H1 (cell line): ENCODE data around the gene TTLL5. TPM values are rescaled to one million over a fixed set of nuclear protein-coding genes. Genes with fewer than 3 reads are reported as not detected.

Source experiments
- CTCF ChIA-PET: fragments of 300-600 bp; sonication (Branson Sonifier 250); formaldehyde crosslinking; loops from one replicate; lab custom pipeline; 2021; ENCODE audit not compliant: partially characterized antibody; lab: Charles Lee
- POLR2A ChIA-PET: fragments of 300-600 bp; sonication (Branson Sonifier 250); formaldehyde crosslinking; loops from one replicate; lab custom pipeline; 2021; ENCODE audit warnings: inconsistent platforms; ENCODE audit not compliant: partially characterized antibody; lab: Charles Lee
- DNase-seq, 2 experiments: peaks; one replicate each; pipeline versions ENCODE4 v3.0.0 to v3.0.0-alpha.2; 2010 to 2022; ENCODE audit warnings: low spot score in 2 of 2, low read depth in 1 of 2, mixed read lengths in 1 of 2
- FAIRE-seq: peaks from 2 replicates; lab custom pipeline; 2011; peaks lifted over from hg19 to GRCh38; lab: Jason Lieb, UNC
- H2AFZ ChIP-seq: 2 replicates; pipeline ENCODE4 v1.8.1; 2012; ENCODE audit warnings: low read length, inconsistent platforms
- H2AK5ac ChIP-seq: 2 replicates; pipeline ENCODE4 v1.6.1; 2013; ENCODE audit warnings: low read depth, low read length
- H2BK120ac ChIP-seq: replicated peaks from 2 replicates; pipeline ENCODE3; 2013; ENCODE audit warnings: low read depth, low read length, inconsistent platforms
- H2BK12ac ChIP-seq: 2 replicates; pipeline ENCODE4 v1.6.1; 2013; ENCODE audit warnings: low read depth, low read length
- H2BK15ac ChIP-seq: 2 replicates; pipeline ENCODE4 v1.6.1; 2013; ENCODE audit warnings: low read length
- H2BK20ac ChIP-seq: 2 replicates; pipeline ENCODE4 v1.6.1; 2013; ENCODE audit warnings: low read length
- H2BK5ac ChIP-seq: 2 replicates; pipeline ENCODE4 v1.6.1; 2013; ENCODE audit warnings: low read depth, low read length
- H3K14ac ChIP-seq: 2 replicates; pipeline ENCODE4 v1.6.1; 2013; ENCODE audit warnings: inconsistent platforms; ENCODE audit not compliant: insufficient read length
- H3K18ac ChIP-seq: 2 replicates; pipeline ENCODE4 v1.6.1; 2013; ENCODE audit warnings: low read length; ENCODE audit errors: extremely low read depth
- H3K23ac ChIP-seq: 2 replicates; pipeline ENCODE4 v1.6.1; 2013; ENCODE audit warnings: inconsistent platforms; ENCODE audit not compliant: insufficient read length
- H3K23me2 ChIP-seq: 2 replicates; pipeline ENCODE4 v1.6.1; 2013; ENCODE audit warnings: low read depth, low read length
- H3K27ac ChIP-seq: 2 replicates; pipeline ENCODE4 v1.6.1; 2011; ENCODE audit warnings: low read depth, low read length, inconsistent platforms
- H3K27me3 ChIP-seq, 4 experiments: replicated peaks in 1 of 4; 1 replicate in 1 of 4; 2 replicates in 3 of 4; pipeline versions ENCODE4 v1.6.1 to v1.8.1; 2011 to 2013; ENCODE audit warnings: low read length in 3 of 4, mild to moderate bottlenecking in 3 of 4, inconsistent platforms in 2 of 4, mixed read lengths in 2 of 4, moderate library complexity in 1 of 4; ENCODE audit not compliant: control insufficient read depth in 3 of 4, insufficient read depth in 3 of 4; ENCODE audit errors: extremely low read depth in 1 of 4
- H3K36me3 ChIP-seq, 4 experiments: 2 replicates each; pipeline versions ENCODE4 v1.6.1 to v1.8.1; 2011 to 2013; ENCODE audit warnings: mild to moderate bottlenecking in 4 of 4, low read length in 3 of 4, moderate library complexity in 2 of 4, control low read depth in 1 of 4, inconsistent platforms in 1 of 4; ENCODE audit not compliant: insufficient read depth in 4 of 4, control insufficient read depth in 2 of 4
- H3K4ac ChIP-seq: replicated peaks from 2 replicates; pipeline ENCODE3; 2013; ENCODE audit warnings: low read length, low read depth, mixed read lengths, inconsistent platforms; ENCODE audit not compliant: insufficient read length
- H3K4me1 ChIP-seq, 4 experiments: replicated peaks in 1 of 4; 1 replicate in 1 of 4; 2 replicates in 3 of 4; pipeline versions ENCODE4 v1.6.1 to v1.8.1; 2011 to 2013; ENCODE audit warnings: low read length in 3 of 4, inconsistent platforms in 2 of 4, mixed read lengths in 1 of 4; ENCODE audit not compliant: insufficient read depth in 4 of 4, control insufficient read depth in 3 of 4
- H3K4me2 ChIP-seq, 2 experiments: 2 replicates each; pipeline versions ENCODE4 v1.6.1 to v1.8.1; 2011 to 2013; ENCODE audit warnings: low read depth in 2 of 2, low read length in 2 of 2, control low read depth in 1 of 2, inconsistent platforms in 1 of 2, mild to moderate bottlenecking in 1 of 2; ENCODE audit not compliant: insufficient read depth in 1 of 2
- H3K4me3 ChIP-seq, 4 experiments: fragments of 200-600, 300-600 bp in 1 of 4; sonication (generic), shearing (Covaris generic), sonication (Bioruptor Twin) in 1 of 4; 2 replicates each; pipeline versions ENCODE4 v1.5.1 to v1.8.1; 2011 to 2016; ENCODE audit warnings: low read length in 4 of 4, low read depth in 3 of 4, control low read depth in 2 of 4, inconsistent platforms in 2 of 4, mild to moderate bottlenecking in 2 of 4, mixed read lengths in 1 of 4, moderate library complexity in 1 of 4; ENCODE audit not compliant: insufficient read depth in 2 of 4; ENCODE audit errors: extremely low read depth in 1 of 4
- H3K56ac ChIP-seq: replicated peaks from 2 replicates; pipeline ENCODE3; 2013; ENCODE audit warnings: low read depth, mild to moderate bottlenecking, mixed read lengths, low read length, inconsistent platforms; ENCODE audit not compliant: insufficient read length
- H3K79me1 ChIP-seq: 2 replicates; pipeline ENCODE4 v1.6.1; 2013; ENCODE audit warnings: low read depth, low read length, control low read depth
- H3K79me2 ChIP-seq, 2 experiments: 2 replicates each; pipeline versions ENCODE4 v1.6.1 to v1.8.1; 2012 to 2013; ENCODE audit warnings: low read length in 2 of 2, mild to moderate bottlenecking in 2 of 2, inconsistent platforms in 1 of 2; ENCODE audit not compliant: insufficient read depth in 2 of 2, control insufficient read depth in 1 of 2
- H3K9ac ChIP-seq, 4 experiments: replicated peaks in 1 of 4; 1 replicate in 1 of 4; 2 replicates in 3 of 4; pipeline versions ENCODE4 v1.6.1 to v1.8.1; 2011 to 2013; ENCODE audit warnings: low read depth in 3 of 4, low read length in 3 of 4, control low read depth in 2 of 4, mild to moderate bottlenecking in 2 of 4, moderate library complexity in 2 of 4, inconsistent platforms in 1 of 4; ENCODE audit errors: extremely low read depth in 1 of 4
- H3K9me3 ChIP-seq, 2 experiments: 2 replicates each; pipeline versions ENCODE4 v1.6.1 to v1.8.1; 2012 to 2013; ENCODE audit warnings: mild to moderate bottlenecking in 2 of 2, moderate library complexity in 2 of 2, control low read depth in 1 of 2, inconsistent platforms in 1 of 2, low read depth in 1 of 2, low read length in 1 of 2, mixed read lengths in 1 of 2; ENCODE audit not compliant: insufficient read depth in 2 of 2
- H4K20me1 ChIP-seq, 2 experiments: replicated peaks in 1 of 2; 2 replicates each; pipeline versions ENCODE3 to v1.8.1; 2011 to 2013; ENCODE audit warnings: inconsistent platforms in 2 of 2, low read length in 2 of 2, mild to moderate bottlenecking in 1 of 2; ENCODE audit not compliant: insufficient read depth in 2 of 2, control insufficient read depth in 1 of 2
- H4K5ac ChIP-seq: 2 replicates; pipeline ENCODE4 v1.6.1; 2013; ENCODE audit warnings: low read length, low read depth, mixed read lengths, inconsistent platforms; ENCODE audit not compliant: insufficient read length
- H4K8ac ChIP-seq: 2 replicates; pipeline ENCODE4 v1.8.0; 2013; ENCODE audit warnings: mild to moderate bottlenecking, moderate library complexity, low read length, inconsistent platforms; ENCODE audit not compliant: insufficient read depth; ENCODE audit errors: extremely low read depth
- H4K91ac ChIP-seq: replicated peaks from 2 replicates; pipeline ENCODE3; 2013; ENCODE audit warnings: low read length, mixed read lengths, inconsistent platforms; ENCODE audit not compliant: insufficient read length
- CBX5 ChIP-seq: fragments of 300-800, 300-1000 bp; sonication (generic); IDR thresholded peaks from 2 replicates; pipeline ENCODE4 v1.7.1; 2016; ENCODE audit warnings: antibody characterized with exemption, low read length, low read depth
- HDAC6 ChIP-seq: IDR thresholded peaks from one replicate; pipeline ENCODE4 v1.7.1; 2012; ENCODE audit warnings: low read depth, mild to moderate bottlenecking, inconsistent platforms, low read length, moderate library complexity
- KDM5A ChIP-seq: fragments of 200-600 bp; IDR thresholded peaks from 2 replicates; pipeline ENCODE4 v1.7.1; 2012; ENCODE audit warnings: mild to moderate bottlenecking, low read length, inconsistent platforms, mixed read lengths
- POU5F1 ChIP-seq: IDR thresholded peaks from 2 replicates; pipeline ENCODE4 v1.6.1; 2011; ENCODE audit warnings: low read depth, mild to moderate bottlenecking, low read length, moderate library complexity
- RAD21 ChIP-seq, 2 experiments: IDR thresholded peaks in 1 of 2; conservative IDR thresholded peaks in 1 of 2; 2 replicates each; pipeline ENCODE4 v1.6.1; 2011; ENCODE audit warnings: low read depth in 2 of 2, low read length in 2 of 2, improper control_type of control experiment in 1 of 2, inconsistent platforms in 1 of 2, mild to moderate bottlenecking in 1 of 2, moderate library complexity in 1 of 2
- RNF2 ChIP-seq: fragments of 200-900, 300-1000 bp; sonication (generic); IDR thresholded peaks from 2 replicates; pipeline ENCODE4 v1.7.1; 2016; ENCODE audit warnings: borderline replicate concordance, low read depth, mild to moderate bottlenecking, antibody characterized with exemption, low read length; ENCODE audit not compliant: poor library complexity, severe bottlenecking; ENCODE audit errors: missing control alignments
- RXRA ChIP-seq: IDR thresholded peaks from 2 replicates; pipeline ENCODE4 v1.6.1; 2011; ENCODE audit warnings: low read depth, mild to moderate bottlenecking, low read length, moderate library complexity; ENCODE audit not compliant: insufficient read depth
- SP2 ChIP-seq: IDR thresholded peaks from 2 replicates; pipeline ENCODE4 v1.6.1; 2012; ENCODE audit warnings: mild to moderate bottlenecking, low read length, inconsistent platforms
- SP4 ChIP-seq: IDR thresholded peaks from 2 replicates; pipeline ENCODE4 v1.6.1; 2012; ENCODE audit warnings: low read length, inconsistent platforms
- SUZ12 ChIP-seq: fragments of 200-600 bp; sonication (generic); IDR thresholded peaks from 2 replicates; pipeline ENCODE4 v1.6.1; 2012; ENCODE audit warnings: mild to moderate bottlenecking, inconsistent platforms, low read length, moderate library complexity, mixed read lengths
- TAF1 ChIP-seq: IDR thresholded peaks from 2 replicates; pipeline ENCODE4 v1.6.1; 2011; ENCODE audit warnings: mild to moderate bottlenecking, low read depth, low read length
- TAF7 ChIP-seq: optimal IDR thresholded peaks from 2 replicates; pipeline ENCODE3; 2011; ENCODE audit warnings: low read depth, mild to moderate bottlenecking, inconsistent platforms, low read length, moderate library complexity, borderline replicate concordance
- TEAD4 ChIP-seq: IDR thresholded peaks from 2 replicates; pipeline ENCODE4 v1.6.1; 2012; ENCODE audit warnings: low read depth, low read length, inconsistent platforms, mixed read lengths
- WGBS, 2 experiments: shearing (Covaris generic) in 1 of 2; methylation state at CpG; one replicate each; pipeline versions ENCODE4 v1.1.6 to v1.1.7; 2013 to 2015; ENCODE audit warnings: low lambda C conversion rate in 2 of 2, mixed read lengths in 2 of 2, inconsistent platforms in 1 of 2, low coverage in 1 of 2, missing lambda C conversion rate in 1 of 2; ENCODE audit not compliant: insufficient replicate concordance in 2 of 2, insufficient coverage in 1 of 2, insufficient read length in 1 of 2; ENCODE audit errors: extremely low coverage in 1 of 2, missing lambda C conversion rate in 1 of 2; 5-methylcytosine and 5-hydroxymethylcytosine counted together
- polyA plus RNA-seq, 7 experiments: library from polyadenylated mRNA; depleted of rRNA in 3 of 7; stranded (reverse) in 5 of 7; unstranded in 2 of 7; fragments of >200 nt in 5 of 7; fragments of 200-250 nt in 2 of 7; gene quantifications; 1 replicate in 5 of 7; 2 replicates in 1 of 7; 4 replicates in 1 of 7; pipeline versions ENCODE4 v1.2.1 to v1.2.3, GENCODE V29; 2011 to 2013; ENCODE audit warnings: missing spikeins in 2 of 7, mixed read lengths in 2 of 7
- total RNA-seq: library from RNA; stranded (reverse); fragmentation: NEBNext Ultra II Directional; extraction: Animal tissue kit (Norgen Biotek cat#: 25700); gene quantifications from 2 replicates; pipeline ENCODE4 v1.2.1, GENCODE V29; 2021
- TF ChIP-seq, protein P1 (sequence below): IDR thresholded peaks from 2 replicates; pipeline ENCODE4 v1.6.1; 2012; ENCODE audit warnings: inconsistent platforms

Gene TTLL5
- total and polyA plus RNA-seq, 2 of the 8 experiments (the other 6 are each of a cell fraction or from before 2014, with no cell fraction given), result 16.1 to 45.9 TPM

DNA sequence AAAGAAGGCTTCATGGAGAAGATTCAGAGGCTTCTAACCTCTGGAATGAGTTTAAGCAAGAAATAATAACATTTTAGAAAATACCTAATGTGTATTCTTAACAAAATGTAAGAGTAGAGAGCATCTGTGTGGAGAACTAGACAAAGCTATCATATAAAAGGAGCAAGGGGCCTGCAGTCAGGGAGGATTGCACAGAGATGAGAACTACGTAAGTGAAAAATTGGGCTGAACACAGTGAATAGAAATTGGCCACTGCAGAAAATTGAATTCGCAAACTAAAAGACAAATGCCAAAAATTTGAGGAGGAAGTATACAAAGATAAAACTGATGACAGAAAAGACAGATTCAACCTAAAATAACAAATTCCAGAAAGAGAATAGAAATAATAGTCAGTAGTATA is 227.9 kb downstream of the TTLL5 start:
- H2BK120ac ChIP-seq, result no peak overlapping the region
- DNase-seq, result no peak
- no peak overlapping the region for H3K23ac ChIP-seq
- no peak overlapping the region for H4K8ac ChIP-seq
- H4K20me1 ChIP-seq, result no peaks in the 10 kb centered on the region
- H3K4me1 ChIP-seq, result no peaks in the 10 kb centered on the region
- no peak overlapping the region for H3K18ac ChIP-seq
- H4K5ac ChIP-seq, result no peak overlapping the region
- H3K4ac ChIP-seq, result no peak overlapping the region
- 90% methylated on average over 2 of the region's 2 CpGs; no CpG with 5 or more reads in 1 of the 2 experiments for WGBS, 2 experiments
- H3K4me2 ChIP-seq, result no peak overlapping the region
- H4K91ac ChIP-seq, result no peak overlapping the region
- ChIA-PET POLR2A (no interaction called here), CTCF (interaction anchor here (4.7 to 6.6 kb wide), 2 partner anchors 8 to 18 kb away, joined by 31 to 33 read pairs; no protein-coding TSS in a partner anchor)
- no peaks in the 10 kb centered on the region for H3K79me1 ChIP-seq
- H3K79me2 ChIP-seq, result no peaks in the 10 kb centered on the region
- no peak overlapping the region for H3K56ac ChIP-seq
- H3K9ac ChIP-seq, result no peak overlapping the region
- no peak overlapping the region for H2BK20ac ChIP-seq
- H2AK5ac ChIP-seq, result no peak overlapping the region
- H3K36me3 ChIP-seq, result no peaks in the 10 kb centered on the region
- H3K9me3 ChIP-seq, result no peaks in the 10 kb centered on the region
- H3K14ac ChIP-seq, result no peak overlapping the region
- no peak overlapping the region for H2AFZ ChIP-seq
- H2BK15ac ChIP-seq, result no peak overlapping the region
- H2BK5ac ChIP-seq, result no peak overlapping the region
- H2BK12ac ChIP-seq, result no peak overlapping the region
- no peaks in the 10 kb centered on the region for H3K27me3 ChIP-seq
- H3K27ac ChIP-seq, result no peak overlapping the region
- FAIRE-seq, result no peak
- no peak overlapping the region for H3K4me3 ChIP-seq
- no peaks in the 10 kb centered on the region for H3K23me2 ChIP-seq
- TF ChIP-seq, protein P1, sequence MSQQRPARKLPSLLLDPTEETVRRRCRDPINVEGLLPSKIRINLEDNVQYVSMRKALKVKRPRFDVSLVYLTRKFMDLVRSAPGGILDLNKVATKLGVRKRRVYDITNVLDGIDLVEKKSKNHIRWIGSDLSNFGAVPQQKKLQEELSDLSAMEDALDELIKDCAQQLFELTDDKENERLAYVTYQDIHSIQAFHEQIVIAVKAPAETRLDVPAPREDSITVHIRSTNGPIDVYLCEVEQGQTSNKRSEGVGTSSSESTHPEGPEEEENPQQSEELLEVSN, result no peak
- TF ChIP-seq RAD21 (IDR thresholded peaks at IDR 0.05 in 1 of 2, conservative IDR thresholded peaks at IDR 0.05 in 1 of 2; ENCODE audit: low read depth in 2 of 2, low read length in 2 of 2) (no peak), HDAC6 (no peak), RNF2 (no peak), POU5F1 (no peak), SP4 (no peak), SP2 (no peak), TAF7 (no peak), TEAD4 (no peak), TAF1 (no peak), RXRA (no peak), CBX5 (no peak), SUZ12 (no peak), KDM5A (no peak)
